ENCODE results near the gene PTGES3L. TPM values are rescaled to one million over a fixed set of nuclear protein-coding genes. Genes with fewer than 3 reads are reported as not detected.

PTGES3L gene
- total and polyA plus RNA-seq, 2 of the 13 experiments (the other 11 are each of a cell fraction or from before 2014, with no cell fraction given) = 1.2 to 2.9 TPM

- in situ Hi-C loops (cut with HindIII; ENCODE audit: extremely low pct_ligation_motif_present, low pct_unique_long_range_greater_than_20kb) = no loop called here
- Histone ChIP-seq H4K20me1 (ENCODE audit: insufficient read depth, low read length) (no peaks in the 10 kb centered on the region), H3K4me1 (ENCODE audit: insufficient read depth, low read length) (peaks cover 70% of the 10 kb centered on the region), H3K4me2 (ENCODE audit: low read depth, low read length) (no peak overlapping the region), H3K36me3 (replicated peaks in 1 of 2; ENCODE audit: control insufficient read depth in 1 of 2, insufficient read depth in 2 of 2, low read length in 2 of 2) (peaks cover 31 to 66% of the 10 kb centered on the region in 2 experiments), H2AFZ (ENCODE audit: low read length) (no peak overlapping the region), H3K79me2 (ENCODE audit: insufficient read depth, low read length) (peaks cover 20% of the 10 kb centered on the region), H3K27me3 (ENCODE audit: control insufficient read depth in 1 of 2, insufficient read depth in 2 of 2, low read length in 2 of 2) (no peaks in the 10 kb centered on the region), H3K27ac (ENCODE audit: extremely low read length, insufficient read depth, low read length) (no peak overlapping the region), H3K9me3 (ENCODE audit: low read length) (no peaks in the 10 kb centered on the region), H3K4me3 (replicated peaks in 1 of 3; ENCODE audit: insufficient read depth in 1 of 3, low read depth in 2 of 3, low read length in 3 of 3) (no peak overlapping the region), H3K9ac (ENCODE audit: insufficient read depth, low read depth, low read length) (no peak overlapping the region)
- intact Hi-C loops (cut with micrococcal nuclease; ENCODE audit: unreplicated experiment) = no loop called here
- ChIA-PET CTCF (ENCODE audit: low intra/inter-chr PET ratio, low total read pairs) (no interaction called here), POLR2A (interaction anchor here (1.3 to 2.0 kb wide), 3 partner anchors 10 to 300 kb away, joined by 3 to 10 read pairs (median 6); partner anchors contain the start of genes IFI35 and RPL27)
- FAIRE-seq = no peak
- no TSS peak for BruUV-seq (replicated peaks)
- DNase-seq (ENCODE audit: low spot score) = no peak
- WGBS (ENCODE audit: low lambda C conversion rate) = 92% methylated on average over 6 of the region's 7 CpGs
- no peak for ATAC-seq
- TF ChIP-seq ZNF317 (CRISPR knock-in tag; IDR thresholded peaks at IDR 0.05) (no peak), ATM (IDR thresholded peaks at IDR 0.05; ENCODE audit: borderline replicate concordance) (no peak), BORCS8-MEF2B (CRISPR knock-in tag; IDR thresholded peaks at IDR 0.05) (no peak), HNRNPH1 (optimal IDR thresholded peaks at IDR 0.05; ENCODE audit: low read depth, low read length) (peak; percentile 19), FOXM1 (CRISPR knock-in tag; IDR thresholded peaks at IDR 0.05) (peak; percentile 56; the same call in 1 of the 2 replicates), MIER3 (CRISPR knock-in tag; IDR thresholded peaks at IDR 0.05; ENCODE audit: borderline replicate concordance) (no peak), POLR2AphosphoS5 (IDR thresholded peaks at IDR 0.05; ENCODE audit: low read depth, low read length) (0 out of 2 replicates have a peak, but pooled peaks have one; percentile 3), ZNF260 (CRISPR knock-in tag; IDR thresholded peaks at IDR 0.05; ENCODE audit: borderline replicate concordance, low read depth) (no peak), BRD4 (CRISPR knock-in tag; IDR thresholded peaks at IDR 0.05) (0 out of 2 replicates have a peak, but pooled peaks have one; percentile 30), NKX3-1 (CRISPR knock-in tag; IDR thresholded peaks at IDR 0.05) (no peak), GPBP1L1 (CRISPR knock-in tag; IDR thresholded peaks at IDR 0.05) (no peak), SALL2 (CRISPR knock-in tag; IDR thresholded peaks at IDR 0.05) (0 out of 2 replicates have a peak, but pooled peaks have one; percentile 38), HDAC6 (IDR thresholded peaks at IDR 0.05; ENCODE audit: low read depth, low read length) (no peak), KLF13 (CRISPR knock-in tag; IDR thresholded peaks at IDR 0.05) (no peak), KLF12 (CRISPR knock-in tag; IDR thresholded peaks at IDR 0.05; ENCODE audit: borderline replicate concordance) (no peak), MTA1 (CRISPR knock-in tag; IDR thresholded peaks at IDR 0.05; ENCODE audit: borderline replicate concordance) (no peak), ZNF724P (CRISPR knock-in tag; IDR thresholded peaks at IDR 0.05; ENCODE audit: borderline replicate concordance) (no peak), HNRNPLL (IDR thresholded peaks at IDR 0.05; ENCODE audit: low read depth, low read length, poor library complexity, severe bottlenecking) (no peak), ZNF660 (CRISPR knock-in tag; IDR thresholded peaks at IDR 0.05; ENCODE audit: borderline replicate concordance, low read depth) (no peak), HOXA7 (CRISPR knock-in tag; IDR thresholded peaks at IDR 0.05) (no peak), ZMYM2 (CRISPR knock-in tag; IDR thresholded peaks at IDR 0.05) (no peak), AGO2 (optimal IDR thresholded peaks at IDR 0.05; ENCODE audit: low read depth, low read length) (peak; percentile 78), SATB2 (CRISPR knock-in tag; IDR thresholded peaks at IDR 0.05) (no peak), PAF1 (CRISPR knock-in tag; IDR thresholded peaks at IDR 0.05) (0 out of 2 replicates have a peak, but pooled peaks have one; percentile 9), RAD21 (CRISPR knock-in tag; IDR thresholded peaks at IDR 0.05) (no peak), ZFP62 (CRISPR knock-in tag; IDR thresholded peaks at IDR 0.05) (no peak), NR3C1 (CRISPR knock-in tag; IDR thresholded peaks at IDR 0.05) (no peak)
- TF ChIP-seq, protein P1, sequence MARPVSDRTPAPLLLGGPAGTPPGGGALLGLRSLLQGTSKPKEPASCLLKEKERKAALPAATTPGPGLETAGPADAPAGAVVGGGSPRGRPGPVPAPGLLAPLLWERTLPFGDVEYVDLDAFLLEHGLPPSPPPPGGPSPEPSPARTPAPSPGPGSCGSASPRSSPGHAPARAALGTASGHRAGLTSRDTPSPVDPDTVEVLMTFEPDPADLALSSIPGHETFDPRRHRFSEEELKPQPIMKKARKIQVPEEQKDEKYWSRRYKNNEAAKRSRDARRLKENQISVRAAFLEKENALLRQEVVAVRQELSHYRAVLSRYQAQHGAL (CRISPR knock-in tag; IDR thresholded peaks at IDR 0.05; ENCODE audit: not compliant biosample characterization) = no peak
These were observed 36.3 kb upstream of the PTGES3L start for GRCh38 chr17:43016216-43016615.

All from HepG2 (cell line).